GM21723 (cell line): Measurements from ENCODE around the gene NXF3.
"Not testable (repeated sequence)": the region's sequence is repeated elsewhere in the genome, so short reads cannot be mapped to it uniquely, and the experiment has no call there.

Experiments
- ATAC-seq: cut with Tn5 transposase; IDR thresholded peaks from one replicate; pipeline ENCODE4 v1.9.1; 2021; ENCODE audit warnings: mild to moderate bottlenecking, moderate library complexity; ENCODE audit not compliant: unreplicated experiment

NXF3 gene

GRCh38 chrX:103092942-103093341 is at the start of gene NXF3:
NXF3 (minus strand) TSS chrX:103093143; CDS start chrX:103093023, 120 bp downstream.
- no peak for ATAC-seq

DNA sequence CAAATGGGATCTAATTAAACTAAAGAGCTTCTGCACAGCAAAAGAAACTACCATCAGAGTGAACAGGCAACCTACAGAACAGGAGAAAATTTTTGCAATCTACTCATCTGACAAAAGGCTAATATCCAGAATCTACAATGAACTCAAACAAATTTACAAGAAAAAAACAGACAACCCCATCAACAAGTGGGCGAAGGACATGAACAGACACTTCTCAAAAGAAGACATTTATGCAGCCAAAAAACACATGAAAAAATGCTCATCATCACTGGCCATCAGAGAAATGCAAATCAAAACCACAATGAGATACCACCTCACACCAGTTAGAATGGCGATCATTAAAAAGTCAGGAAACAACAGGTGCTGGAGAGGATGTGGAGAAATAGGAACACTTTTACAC is 43.6 kb upstream of the NXF3 start:
- not testable (repeated sequence) for ATAC-seq

- ATAC-seq, result no peak
These were observed 31.3 kb upstream of the NXF3 start for GRCh38 chrX:103124284-103124683.

DNA sequence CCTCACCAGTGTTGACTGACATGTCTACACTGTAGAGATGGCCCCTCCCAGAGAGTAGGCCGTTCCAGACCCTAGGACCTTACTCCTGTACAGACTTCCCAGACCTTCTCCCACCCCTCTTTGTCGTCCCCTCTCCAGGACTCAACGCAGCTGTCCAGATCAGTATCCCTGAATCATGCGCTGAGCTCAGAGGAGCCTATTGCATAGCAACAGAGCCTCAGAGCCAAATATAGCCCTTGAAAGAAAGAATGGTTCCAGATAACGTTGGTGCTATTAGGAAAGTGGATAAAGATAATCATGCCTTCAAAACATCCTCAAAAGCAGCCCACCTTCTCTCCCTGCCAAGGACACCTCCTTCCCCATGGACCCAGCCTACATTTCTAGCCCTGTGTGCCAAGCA is 27.8 kb upstream of the NXF3 start:
- ATAC-seq, result no peak

- ATAC-seq, result not testable (repeated sequence)
These were observed 24.0 kb upstream of the NXF3 start for GRCh38 chrX:103116970-103117369.

- ATAC-seq, result not testable (repeated sequence)
These were observed 16.6 kb upstream of the NXF3 start for GRCh38 chrX:103109497-103109896.

DNA sequence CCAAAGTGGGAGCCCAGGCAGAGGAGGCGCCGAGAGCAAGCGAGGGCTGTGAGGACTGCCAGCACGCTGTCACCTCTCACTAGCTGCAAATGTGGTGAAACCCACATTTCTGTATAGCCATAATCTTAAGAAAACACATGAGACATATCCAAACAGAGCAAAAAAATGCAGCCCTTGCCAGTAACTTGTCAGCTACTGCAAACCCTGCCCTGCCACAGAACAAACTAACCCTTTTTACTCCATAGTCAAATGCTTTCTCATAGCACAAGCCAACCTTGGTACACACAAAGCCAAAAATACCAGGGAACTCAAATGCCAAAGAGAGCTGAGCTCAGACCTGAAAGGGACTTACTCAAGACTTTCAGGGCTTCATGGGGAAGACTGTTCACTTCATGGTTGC is 14.9 kb upstream of the NXF3 start:
- no peak for ATAC-seq

DNA sequence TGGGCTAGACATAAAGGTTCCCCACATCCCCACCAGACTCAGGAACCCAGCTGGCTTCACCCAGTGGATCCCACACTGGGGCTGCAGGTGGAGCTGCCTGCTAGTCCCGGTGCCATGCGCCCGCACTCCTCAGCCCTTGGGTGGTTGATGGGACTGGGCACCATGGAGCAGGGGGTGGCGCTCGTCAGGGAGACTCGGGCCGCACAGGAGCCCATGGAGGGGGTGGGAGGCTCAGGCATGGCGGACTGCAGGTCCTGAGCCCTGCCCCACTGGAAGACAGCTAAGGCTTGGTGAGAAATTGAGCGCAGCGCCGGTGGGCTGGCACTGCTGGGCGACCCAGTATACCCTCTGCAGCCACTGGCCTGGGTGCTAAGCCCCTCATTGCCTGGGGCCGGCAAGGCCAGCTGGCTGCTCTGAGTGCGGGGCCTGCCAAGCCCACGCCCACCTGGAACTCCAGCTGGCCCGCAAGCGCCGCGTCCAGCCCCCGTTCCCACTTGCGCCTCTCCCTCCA is 14.3 kb upstream of the NXF3 start:
- not testable (repeated sequence) for ATAC-seq

GRCh38 chrX:103104370-103104769 is 11.4 kb upstream of the NXF3 start:
- ATAC-seq, result not testable (repeated sequence)

- ATAC-seq, result not testable (repeated sequence)
These were observed 10.9 kb upstream of the NXF3 start for GRCh38 chrX:103103866-103104265.

GRCh38 chrX:103101299-103102042 is 8.5 kb upstream of the NXF3 start:
- ATAC-seq, result no peak

DNA sequence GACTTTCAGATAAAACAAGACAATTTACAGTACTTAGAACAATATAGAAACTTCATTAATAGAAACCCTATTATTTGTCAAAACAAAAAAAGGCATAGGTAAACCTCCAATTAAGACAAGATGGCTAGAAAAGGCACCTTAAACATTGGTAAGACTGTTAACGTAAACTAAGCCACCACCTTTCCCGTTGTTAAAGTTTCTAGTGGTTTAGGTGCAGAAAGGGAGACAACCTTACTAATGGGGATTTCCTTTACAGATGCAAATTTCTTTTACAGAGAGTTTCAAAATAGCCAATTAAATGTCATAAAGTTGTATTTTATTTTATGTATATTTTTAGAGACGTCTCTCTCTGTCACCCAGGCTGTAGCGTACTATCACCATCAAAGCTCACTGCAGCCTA is 7.5 kb upstream of the NXF3 start:
- no peak for ATAC-seq

DNA sequence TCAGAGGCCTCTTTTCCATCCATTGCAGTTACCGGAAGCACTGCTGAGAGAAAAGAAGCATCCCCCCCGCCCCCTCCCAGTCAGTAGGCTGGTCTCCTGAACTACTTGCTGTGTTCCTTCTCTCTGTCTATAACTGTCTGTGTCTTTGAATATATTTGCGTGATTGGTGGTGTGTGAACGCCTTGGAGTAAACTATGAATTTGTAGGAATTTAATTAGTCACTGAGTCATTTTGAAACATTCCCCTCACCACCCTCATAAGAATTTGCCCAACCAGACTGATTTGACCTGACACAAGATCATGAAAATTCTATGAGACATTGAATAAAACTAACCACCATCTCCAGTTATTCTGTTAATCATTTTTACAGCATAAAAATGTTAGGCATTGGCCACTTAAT is 6.7 kb upstream of the NXF3 start:
- no peak for ATAC-seq

- ATAC-seq, result no peak
These were observed 5.5 kb upstream of the NXF3 start for GRCh38 chrX:103098488-103098887.

DNA sequence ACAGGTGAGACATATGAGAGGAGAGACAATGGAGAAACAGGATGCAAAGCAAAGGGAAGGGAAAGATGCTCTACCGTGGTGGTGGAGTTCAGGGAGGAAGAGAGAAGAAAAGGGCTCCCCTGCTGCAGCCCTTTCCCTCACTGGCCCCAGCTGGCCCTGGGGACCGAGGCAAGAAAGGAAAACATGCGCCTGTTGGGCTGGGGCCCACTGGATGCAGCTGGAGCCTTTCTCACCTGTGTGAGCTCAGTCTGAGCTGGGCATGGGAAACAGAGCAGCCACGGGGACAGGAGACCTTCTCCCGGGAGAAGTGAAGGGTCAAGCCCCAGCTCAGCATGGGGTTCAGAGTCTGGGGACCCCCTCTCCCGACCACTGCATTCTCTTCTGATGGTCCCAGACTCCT is 11.9 kb downstream of the NXF3 start:
- ATAC-seq, result no peak

- ATAC-seq, result no peak
These were observed 19.5 kb downstream of the NXF3 start for GRCh38 chrX:103073467-103073866.

DNA sequence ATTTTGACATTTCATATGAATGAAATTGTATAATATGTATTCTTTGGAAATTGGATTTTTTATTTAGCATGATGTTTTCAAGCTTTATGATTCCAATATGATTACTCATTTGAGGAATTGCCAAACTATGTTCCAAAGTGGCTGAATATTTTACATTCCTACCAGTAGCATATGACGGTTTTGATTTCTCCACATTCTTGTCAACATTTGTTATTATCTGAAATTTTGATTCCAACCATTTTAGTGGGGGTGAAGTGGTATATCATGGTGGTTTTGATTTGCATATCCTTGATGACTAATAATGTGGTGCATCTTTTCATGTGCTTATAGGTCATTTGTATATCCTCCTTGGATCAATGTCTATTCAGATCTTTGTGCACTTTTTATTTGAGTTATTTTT is 26.3 kb downstream of the NXF3 start:
- ATAC-seq, result no peak

GRCh38 chrX:103063918-103064434 is 29.0 kb downstream of the NXF3 start, which contains the start of gene BEX1:
BEX1 (minus strand) TSS chrX:103064171; CDS start chrX:103063274, 897 bp downstream.
- no peak for ATAC-seq

DNA sequence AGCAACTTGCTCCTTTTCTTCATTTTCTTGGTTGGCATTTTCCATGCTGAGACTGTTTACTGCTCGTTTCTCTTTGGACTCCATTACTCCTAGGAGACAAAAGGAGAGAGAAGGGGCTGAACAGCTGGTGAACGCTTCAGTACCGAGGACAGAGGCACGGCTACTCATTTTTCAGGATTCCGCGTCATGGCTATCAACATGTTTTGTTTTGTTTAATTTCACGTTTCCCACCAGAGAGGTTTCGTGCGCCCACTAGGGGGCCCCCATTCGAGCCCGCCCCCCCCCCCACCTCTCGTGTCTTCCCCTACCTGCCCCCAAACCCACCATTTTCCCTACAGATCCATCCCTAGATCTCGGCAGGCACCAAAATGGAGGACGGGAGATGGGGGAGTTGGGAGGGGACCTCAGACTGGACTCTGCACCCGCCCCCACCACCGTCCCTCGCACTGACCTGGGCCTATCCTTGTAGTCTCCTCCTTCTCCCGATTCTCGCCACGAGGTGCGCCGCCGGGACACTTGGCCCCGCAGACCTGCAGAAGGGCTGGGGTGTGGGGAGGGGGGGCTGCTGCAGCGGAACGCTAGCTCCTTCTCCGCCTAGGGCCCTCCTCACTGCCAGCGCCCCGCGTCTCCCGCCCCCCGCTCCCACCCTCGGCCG is 29.6 kb downstream of the NXF3 start:
- ATAC-seq, result no peak

DNA sequence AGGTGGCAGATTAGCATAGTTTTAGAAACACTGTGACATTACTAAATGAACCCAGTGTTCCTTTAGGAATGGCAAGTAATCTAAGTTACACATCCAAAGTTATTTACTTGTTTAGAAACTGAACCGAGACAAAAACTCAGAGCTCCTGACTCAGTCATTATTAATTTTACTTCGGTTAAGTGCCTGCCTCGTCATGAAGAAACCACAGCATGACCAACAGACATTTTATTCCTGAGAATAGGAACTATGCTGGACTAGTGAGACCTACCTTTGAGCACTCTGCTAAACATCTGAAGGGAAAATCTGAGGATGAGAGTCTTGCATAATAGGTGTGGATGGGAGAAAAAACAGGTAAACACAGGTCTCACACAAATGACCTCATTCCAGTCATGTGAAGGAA is 31.5 kb downstream of the NXF3 start:
- ATAC-seq, result no peak

GRCh38 chrX:103056902-103057301 is 36.0 kb downstream of the NXF3 start:
- ATAC-seq, result no peak

DNA sequence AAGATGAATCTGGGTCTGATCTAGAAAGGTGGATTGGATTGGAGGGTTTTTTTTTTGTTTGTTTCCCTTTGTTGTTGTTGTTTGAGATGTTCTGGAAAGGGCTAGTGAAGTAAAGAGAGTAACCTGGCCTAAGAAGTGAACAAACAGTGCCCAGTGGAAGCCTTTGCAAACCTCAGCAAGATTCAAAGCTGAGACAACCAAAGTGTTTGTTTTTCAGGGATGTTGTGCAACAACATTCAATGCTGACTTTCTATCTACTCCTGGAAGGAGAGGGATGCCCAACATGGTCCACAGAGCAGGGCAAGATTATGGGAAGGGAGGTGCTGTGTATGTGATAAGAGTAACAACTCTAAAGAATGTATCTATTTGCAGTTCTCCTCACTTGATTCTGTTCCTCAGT is 40.3 kb downstream of the NXF3 start:
- ATAC-seq, result no peak
